H1 (cell line): ENCODE measurements around the gene ZNF385B. TPM values are rescaled to one million over a fixed set of nuclear protein-coding genes. Genes with fewer than 3 reads are reported as not detected.

ENCODE experiments used
- CTCF ChIA-PET: fragments of 300-600 bp; sonication (Branson Sonifier 250); formaldehyde crosslinking; loops from one replicate; lab custom pipeline; 2021; ENCODE audit not compliant: partially characterized antibody; lab: Charles Lee
- POLR2A ChIA-PET: fragments of 300-600 bp; sonication (Branson Sonifier 250); formaldehyde crosslinking; loops from one replicate; lab custom pipeline; 2021; ENCODE audit warnings: inconsistent platforms; ENCODE audit not compliant: partially characterized antibody; lab: Charles Lee
- DNase-seq, 2 experiments: peaks; one replicate each; pipeline versions ENCODE4 v3.0.0 to v3.0.0-alpha.2; 2010 to 2022; ENCODE audit warnings: low spot score in 2 of 2, low read depth in 1 of 2, mixed read lengths in 1 of 2
- FAIRE-seq: peaks from 2 replicates; lab custom pipeline; 2011; peaks lifted over from hg19 to GRCh38; lab: Jason Lieb, UNC
- H2AFZ ChIP-seq: 2 replicates; pipeline ENCODE4 v1.8.1; 2012; ENCODE audit warnings: low read length, inconsistent platforms
- H2AK5ac ChIP-seq: 2 replicates; pipeline ENCODE4 v1.6.1; 2013; ENCODE audit warnings: low read depth, low read length
- H2BK120ac ChIP-seq: replicated peaks from 2 replicates; pipeline ENCODE3; 2013; ENCODE audit warnings: low read depth, low read length, inconsistent platforms
- H2BK12ac ChIP-seq: 2 replicates; pipeline ENCODE4 v1.6.1; 2013; ENCODE audit warnings: low read depth, low read length
- H2BK15ac ChIP-seq: 2 replicates; pipeline ENCODE4 v1.6.1; 2013; ENCODE audit warnings: low read length
- H2BK20ac ChIP-seq: 2 replicates; pipeline ENCODE4 v1.6.1; 2013; ENCODE audit warnings: low read length
- H2BK5ac ChIP-seq: 2 replicates; pipeline ENCODE4 v1.6.1; 2013; ENCODE audit warnings: low read depth, low read length
- H3K14ac ChIP-seq: 2 replicates; pipeline ENCODE4 v1.6.1; 2013; ENCODE audit warnings: inconsistent platforms; ENCODE audit not compliant: insufficient read length
- H3K18ac ChIP-seq: 2 replicates; pipeline ENCODE4 v1.6.1; 2013; ENCODE audit warnings: low read length; ENCODE audit errors: extremely low read depth
- H3K23ac ChIP-seq: 2 replicates; pipeline ENCODE4 v1.6.1; 2013; ENCODE audit warnings: inconsistent platforms; ENCODE audit not compliant: insufficient read length
- H3K23me2 ChIP-seq: 2 replicates; pipeline ENCODE4 v1.6.1; 2013; ENCODE audit warnings: low read depth, low read length
- H3K27ac ChIP-seq: 2 replicates; pipeline ENCODE4 v1.6.1; 2011; ENCODE audit warnings: low read depth, low read length, inconsistent platforms
- H3K27me3 ChIP-seq, 4 experiments: replicated peaks in 1 of 4; 1 replicate in 1 of 4; 2 replicates in 3 of 4; pipeline versions ENCODE4 v1.6.1 to v1.8.1; 2011 to 2013; ENCODE audit warnings: low read length in 3 of 4, mild to moderate bottlenecking in 3 of 4, inconsistent platforms in 2 of 4, mixed read lengths in 2 of 4, moderate library complexity in 1 of 4; ENCODE audit not compliant: control insufficient read depth in 3 of 4, insufficient read depth in 3 of 4; ENCODE audit errors: extremely low read depth in 1 of 4
- H3K36me3 ChIP-seq, 4 experiments: 2 replicates each; pipeline versions ENCODE4 v1.6.1 to v1.8.1; 2011 to 2013; ENCODE audit warnings: mild to moderate bottlenecking in 4 of 4, low read length in 3 of 4, moderate library complexity in 2 of 4, control low read depth in 1 of 4, inconsistent platforms in 1 of 4; ENCODE audit not compliant: insufficient read depth in 4 of 4, control insufficient read depth in 2 of 4
- H3K4ac ChIP-seq: replicated peaks from 2 replicates; pipeline ENCODE3; 2013; ENCODE audit warnings: low read length, low read depth, mixed read lengths, inconsistent platforms; ENCODE audit not compliant: insufficient read length
- H3K4me1 ChIP-seq, 4 experiments: replicated peaks in 1 of 4; 1 replicate in 1 of 4; 2 replicates in 3 of 4; pipeline versions ENCODE4 v1.6.1 to v1.8.1; 2011 to 2013; ENCODE audit warnings: low read length in 3 of 4, inconsistent platforms in 2 of 4, mixed read lengths in 1 of 4; ENCODE audit not compliant: insufficient read depth in 4 of 4, control insufficient read depth in 3 of 4
- H3K4me2 ChIP-seq, 2 experiments: 2 replicates each; pipeline versions ENCODE4 v1.6.1 to v1.8.1; 2011 to 2013; ENCODE audit warnings: low read depth in 2 of 2, low read length in 2 of 2, control low read depth in 1 of 2, inconsistent platforms in 1 of 2, mild to moderate bottlenecking in 1 of 2; ENCODE audit not compliant: insufficient read depth in 1 of 2
- H3K4me3 ChIP-seq, 4 experiments: fragments of 200-600, 300-600 bp in 1 of 4; sonication (generic), shearing (Covaris generic), sonication (Bioruptor Twin) in 1 of 4; 2 replicates each; pipeline versions ENCODE4 v1.5.1 to v1.8.1; 2011 to 2016; ENCODE audit warnings: low read length in 4 of 4, low read depth in 3 of 4, control low read depth in 2 of 4, inconsistent platforms in 2 of 4, mild to moderate bottlenecking in 2 of 4, mixed read lengths in 1 of 4, moderate library complexity in 1 of 4; ENCODE audit not compliant: insufficient read depth in 2 of 4; ENCODE audit errors: extremely low read depth in 1 of 4
- H3K56ac ChIP-seq: replicated peaks from 2 replicates; pipeline ENCODE3; 2013; ENCODE audit warnings: low read depth, mild to moderate bottlenecking, mixed read lengths, low read length, inconsistent platforms; ENCODE audit not compliant: insufficient read length
- H3K79me1 ChIP-seq: 2 replicates; pipeline ENCODE4 v1.6.1; 2013; ENCODE audit warnings: low read depth, low read length, control low read depth
- H3K79me2 ChIP-seq, 2 experiments: 2 replicates each; pipeline versions ENCODE4 v1.6.1 to v1.8.1; 2012 to 2013; ENCODE audit warnings: low read length in 2 of 2, mild to moderate bottlenecking in 2 of 2, inconsistent platforms in 1 of 2; ENCODE audit not compliant: insufficient read depth in 2 of 2, control insufficient read depth in 1 of 2
- H3K9ac ChIP-seq, 4 experiments: replicated peaks in 1 of 4; 1 replicate in 1 of 4; 2 replicates in 3 of 4; pipeline versions ENCODE4 v1.6.1 to v1.8.1; 2011 to 2013; ENCODE audit warnings: low read depth in 3 of 4, low read length in 3 of 4, control low read depth in 2 of 4, mild to moderate bottlenecking in 2 of 4, moderate library complexity in 2 of 4, inconsistent platforms in 1 of 4; ENCODE audit errors: extremely low read depth in 1 of 4
- H3K9me3 ChIP-seq, 2 experiments: 2 replicates each; pipeline versions ENCODE4 v1.6.1 to v1.8.1; 2012 to 2013; ENCODE audit warnings: mild to moderate bottlenecking in 2 of 2, moderate library complexity in 2 of 2, control low read depth in 1 of 2, inconsistent platforms in 1 of 2, low read depth in 1 of 2, low read length in 1 of 2, mixed read lengths in 1 of 2; ENCODE audit not compliant: insufficient read depth in 2 of 2
- H4K20me1 ChIP-seq, 2 experiments: replicated peaks in 1 of 2; 2 replicates each; pipeline versions ENCODE3 to v1.8.1; 2011 to 2013; ENCODE audit warnings: inconsistent platforms in 2 of 2, low read length in 2 of 2, mild to moderate bottlenecking in 1 of 2; ENCODE audit not compliant: insufficient read depth in 2 of 2, control insufficient read depth in 1 of 2
- H4K5ac ChIP-seq: 2 replicates; pipeline ENCODE4 v1.6.1; 2013; ENCODE audit warnings: low read length, low read depth, mixed read lengths, inconsistent platforms; ENCODE audit not compliant: insufficient read length
- H4K8ac ChIP-seq: 2 replicates; pipeline ENCODE4 v1.8.0; 2013; ENCODE audit warnings: mild to moderate bottlenecking, moderate library complexity, low read length, inconsistent platforms; ENCODE audit not compliant: insufficient read depth; ENCODE audit errors: extremely low read depth
- H4K91ac ChIP-seq: replicated peaks from 2 replicates; pipeline ENCODE3; 2013; ENCODE audit warnings: low read length, mixed read lengths, inconsistent platforms; ENCODE audit not compliant: insufficient read length
- BRCA1 ChIP-seq: IDR thresholded peaks from 2 replicates; pipeline ENCODE4 v1.6.1; 2012; ENCODE audit warnings: low read depth, low read length, improper control_type of control experiment
- CREB1 ChIP-seq: IDR thresholded peaks from 2 replicates; pipeline ENCODE4 v1.6.1; 2012; ENCODE audit warnings: inconsistent platforms
- EGR1 ChIP-seq: IDR thresholded peaks from 2 replicates; pipeline ENCODE4 v1.6.1; 2011; ENCODE audit warnings: low read depth, low read length, borderline replicate concordance
- EP300 ChIP-seq, 2 experiments: IDR thresholded peaks; 1 replicate in 1 of 2; 2 replicates in 1 of 2; pipeline ENCODE4 v1.6.1; 2011 to 2012; ENCODE audit warnings: low read depth in 2 of 2, low read length in 2 of 2, mild to moderate bottlenecking in 2 of 2, borderline replicate concordance in 1 of 2, inconsistent platforms in 1 of 2, moderate library complexity in 1 of 2
- EZH2 ChIP-seq: fragments of 200-600 bp; sonication (generic); IDR thresholded peaks from 2 replicates; pipeline ENCODE4 v1.7.1; 2012; ENCODE audit warnings: low read depth, mild to moderate bottlenecking, moderate library complexity, low read length, inconsistent platforms; ENCODE audit not compliant: severe bottlenecking
- KDM5A ChIP-seq: fragments of 200-600 bp; IDR thresholded peaks from 2 replicates; pipeline ENCODE4 v1.7.1; 2012; ENCODE audit warnings: mild to moderate bottlenecking, low read length, inconsistent platforms, mixed read lengths
- NANOG ChIP-seq: IDR thresholded peaks from 2 replicates; pipeline ENCODE4 v1.6.1; 2011; ENCODE audit warnings: low read length, low read depth, mild to moderate bottlenecking, inconsistent platforms; ENCODE audit not compliant: insufficient read depth, poor library complexity, severe bottlenecking
- POLR2AphosphoS5 ChIP-seq: IDR thresholded peaks from 2 replicates; pipeline ENCODE4 v1.6.1; 2011; ENCODE audit warnings: low read depth, low read length
- POU5F1 ChIP-seq: IDR thresholded peaks from 2 replicates; pipeline ENCODE4 v1.6.1; 2011; ENCODE audit warnings: low read depth, mild to moderate bottlenecking, low read length, moderate library complexity
- WGBS, 2 experiments: shearing (Covaris generic) in 1 of 2; methylation state at CpG; one replicate each; pipeline versions ENCODE4 v1.1.6 to v1.1.7; 2013 to 2015; ENCODE audit warnings: low lambda C conversion rate in 2 of 2, mixed read lengths in 2 of 2, inconsistent platforms in 1 of 2, low coverage in 1 of 2, missing lambda C conversion rate in 1 of 2; ENCODE audit not compliant: insufficient replicate concordance in 2 of 2, insufficient coverage in 1 of 2, insufficient read length in 1 of 2; ENCODE audit errors: extremely low coverage in 1 of 2, missing lambda C conversion rate in 1 of 2; 5-methylcytosine and 5-hydroxymethylcytosine counted together
- polyA plus RNA-seq, 7 experiments: library from polyadenylated mRNA; depleted of rRNA in 3 of 7; stranded (reverse) in 5 of 7; unstranded in 2 of 7; fragments of >200 nt in 5 of 7; fragments of 200-250 nt in 2 of 7; gene quantifications; 1 replicate in 5 of 7; 2 replicates in 1 of 7; 4 replicates in 1 of 7; pipeline versions ENCODE4 v1.2.1 to v1.2.3, GENCODE V29; 2011 to 2013; ENCODE audit warnings: missing spikeins in 2 of 7, mixed read lengths in 2 of 7
- total RNA-seq: library from RNA; stranded (reverse); fragmentation: NEBNext Ultra II Directional; extraction: Animal tissue kit (Norgen Biotek cat#: 25700); gene quantifications from 2 replicates; pipeline ENCODE4 v1.2.1, GENCODE V29; 2021
- TF ChIP-seq, protein P1 (sequence below), 3 experiments: IDR thresholded peaks; 1 replicate in 2 of 3; 2 replicates in 1 of 3; pipeline versions ENCODE4 v1.5.1 to v1.6.1; 2011; ENCODE audit warnings: low read length in 3 of 3, mild to moderate bottlenecking in 3 of 3, inconsistent platforms in 2 of 3, low read depth in 1 of 3, moderate library complexity in 1 of 3; ENCODE audit not compliant: insufficient read depth in 1 of 3; ENCODE audit errors: control extremely low read depth in 1 of 3
- TF ChIP-seq, protein P2 (sequence below): IDR thresholded peaks from 2 replicates; pipeline ENCODE4 v1.6.1; 2012; ENCODE audit warnings: inconsistent platforms

The ZNF385B gene
- total and polyA plus RNA-seq, 2 of the 8 experiments (the other 6 are each of a cell fraction or from before 2014, with no cell fraction given), result 1.1 to 3.7 TPM

DNA sequence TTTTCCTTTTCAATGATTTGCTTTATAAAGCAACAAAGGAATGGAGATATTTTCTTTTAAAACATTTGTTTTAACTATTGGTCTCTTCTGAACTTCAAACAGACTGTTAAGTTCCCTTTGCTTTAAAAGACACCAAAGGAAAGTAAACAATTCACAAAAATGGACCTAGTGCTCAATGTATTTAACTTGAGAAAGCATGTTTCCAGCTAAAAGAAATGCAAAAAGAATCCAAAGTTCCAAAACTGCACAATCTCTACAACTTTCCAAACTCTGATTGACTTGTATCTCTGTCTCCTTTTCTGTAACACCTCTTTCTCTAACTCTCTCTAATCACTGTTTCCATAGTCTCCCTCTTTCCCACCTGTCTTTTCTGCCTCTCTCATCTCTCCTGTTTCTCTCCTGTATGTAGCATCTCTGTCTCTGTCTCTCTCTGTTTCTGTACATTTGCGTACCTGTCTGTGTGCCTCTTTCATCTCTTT, 301.1 kb downstream of the ZNF385B start:
- no peak overlapping the region for H2BK15ac ChIP-seq
- H4K20me1 ChIP-seq, result no peaks in the 10 kb centered on the region
- no peak overlapping the region for H3K18ac ChIP-seq
- no peaks in the 10 kb centered on the region for H3K36me3 ChIP-seq
- no peaks in the 10 kb centered on the region for H3K79me2 ChIP-seq
- H2BK20ac ChIP-seq, result no peak overlapping the region
- no peak overlapping the region for H2BK120ac ChIP-seq
- 94% methylated on average over 1 of the region's 1 CpG; no CpG with 5 or more reads in 1 of the 2 experiments for WGBS, 2 experiments
- H3K4me3 ChIP-seq, result no peak overlapping the region
- no peaks in the 10 kb centered on the region for H3K23me2 ChIP-seq
- H4K91ac ChIP-seq, result no peak overlapping the region
- no peak overlapping the region for H2BK5ac ChIP-seq
- no peak overlapping the region for H4K5ac ChIP-seq
- no peak overlapping the region for H4K8ac ChIP-seq
- POLR2A ChIA-PET, result no interaction called here
- no peaks in the 10 kb centered on the region for H3K9me3 ChIP-seq
- H2BK12ac ChIP-seq, result no peak overlapping the region
- FAIRE-seq (no peak), DNase-seq (no peak)
- CTCF ChIA-PET, result no interaction called here
- H3K4me1 ChIP-seq, result peaks cover 0 to 3% (median 1%) of the 10 kb centered on the region in 4 experiments; a peak in 2 of 7 replicates
- no peaks in the 10 kb centered on the region for H3K27me3 ChIP-seq
- no peak overlapping the region for H3K56ac ChIP-seq
- H3K4ac ChIP-seq, result no peak overlapping the region
- no peak overlapping the region for H3K27ac ChIP-seq
- no peak overlapping the region for H3K9ac ChIP-seq
- H2AK5ac ChIP-seq, result no peak overlapping the region
- H2AFZ ChIP-seq, result no peak overlapping the region
- H3K4me2 ChIP-seq, result no peak overlapping the region
- H3K23ac ChIP-seq, result no peak overlapping the region
- no peak overlapping the region for H3K14ac ChIP-seq
- H3K79me1 ChIP-seq, result no peaks in the 10 kb centered on the region
- no peak for TF ChIP-seq BRCA1
- TF ChIP-seq POLR2AphosphoS5, result no peak
- no peak for TF ChIP-seq EP300 (IDR thresholded peaks at IDR 0.05; ENCODE audit: borderline replicate concordance in 1 of 2, low read depth in 2 of 2, low read length in 2 of 2)
- no peak for TF ChIP-seq POU5F1
- TF ChIP-seq, protein P1, sequence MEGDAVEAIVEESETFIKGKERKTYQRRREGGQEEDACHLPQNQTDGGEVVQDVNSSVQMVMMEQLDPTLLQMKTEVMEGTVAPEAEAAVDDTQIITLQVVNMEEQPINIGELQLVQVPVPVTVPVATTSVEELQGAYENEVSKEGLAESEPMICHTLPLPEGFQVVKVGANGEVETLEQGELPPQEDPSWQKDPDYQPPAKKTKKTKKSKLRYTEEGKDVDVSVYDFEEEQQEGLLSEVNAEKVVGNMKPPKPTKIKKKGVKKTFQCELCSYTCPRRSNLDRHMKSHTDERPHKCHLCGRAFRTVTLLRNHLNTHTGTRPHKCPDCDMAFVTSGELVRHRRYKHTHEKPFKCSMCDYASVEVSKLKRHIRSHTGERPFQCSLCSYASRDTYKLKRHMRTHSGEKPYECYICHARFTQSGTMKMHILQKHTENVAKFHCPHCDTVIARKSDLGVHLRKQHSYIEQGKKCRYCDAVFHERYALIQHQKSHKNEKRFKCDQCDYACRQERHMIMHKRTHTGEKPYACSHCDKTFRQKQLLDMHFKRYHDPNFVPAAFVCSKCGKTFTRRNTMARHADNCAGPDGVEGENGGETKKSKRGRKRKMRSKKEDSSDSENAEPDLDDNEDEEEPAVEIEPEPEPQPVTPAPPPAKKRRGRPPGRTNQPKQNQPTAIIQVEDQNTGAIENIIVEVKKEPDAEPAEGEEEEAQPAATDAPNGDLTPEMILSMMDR (IDR thresholded peaks at IDR 0.05; ENCODE audit: control extremely low read depth in 1 of 3, insufficient read depth in 1 of 3, low read depth in 1 of 3, low read length in 3 of 3), result no peak
- no peak for TF ChIP-seq EGR1
- TF ChIP-seq EZH2, result no peak
- TF ChIP-seq, protein P2, sequence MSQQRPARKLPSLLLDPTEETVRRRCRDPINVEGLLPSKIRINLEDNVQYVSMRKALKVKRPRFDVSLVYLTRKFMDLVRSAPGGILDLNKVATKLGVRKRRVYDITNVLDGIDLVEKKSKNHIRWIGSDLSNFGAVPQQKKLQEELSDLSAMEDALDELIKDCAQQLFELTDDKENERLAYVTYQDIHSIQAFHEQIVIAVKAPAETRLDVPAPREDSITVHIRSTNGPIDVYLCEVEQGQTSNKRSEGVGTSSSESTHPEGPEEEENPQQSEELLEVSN, result no peak
- TF ChIP-seq CREB1, result no peak
- TF ChIP-seq NANOG, result no peak
- no peak for TF ChIP-seq KDM5A
